ENCODE data around the gene NEK7. TPM values are rescaled to one million over a fixed set of nuclear protein-coding genes. Genes with fewer than 3 reads are reported as not detected.
"Not testable (repeated sequence)": the region's sequence is repeated elsewhere in the genome, so short reads cannot be mapped to it uniquely, and the experiment has no call there.

NEK7 gene
- polyA plus RNA-seq, 3 donors from 2014 or later = 42.7 to 47.4 (median 47.3) TPM

DNA sequence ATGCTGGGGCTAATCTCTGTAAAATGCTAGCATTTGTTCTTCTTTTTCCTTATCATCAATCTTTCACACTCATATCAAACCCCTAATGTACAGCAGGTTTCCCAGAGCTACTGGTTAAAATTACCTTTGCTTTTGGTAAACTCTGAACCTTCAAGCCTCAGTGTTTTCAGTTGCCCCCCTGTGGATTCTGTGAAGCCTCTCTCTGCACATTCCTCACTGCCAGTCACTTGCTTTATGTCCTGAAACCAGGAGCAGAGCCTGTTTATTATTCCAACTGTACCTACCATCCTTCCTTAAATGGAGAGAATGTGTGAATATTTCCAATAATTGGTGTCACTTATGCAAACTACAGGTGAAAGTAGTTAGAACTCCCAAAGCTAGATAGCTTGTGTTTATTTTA, 134.2 kb downstream of the NEK7 start:
- Mint-ChIP-seq H3K27me3 (ENCODE audit: low read depth in 3 of 3) (no peaks in the 10 kb centered on the region), H3K4me3 (no peak overlapping the region), H3K27ac (peak overlapping the region in 2 of 6 donors; percentile 40 to 73), H3K9me3 (no peaks in the 10 kb centered on the region), H3K4me1 (peaks cover 2 to 24% of the 10 kb centered on the region in 2 donors), H3K36me3 (peaks cover 4 to 10% (median 4%) of the 10 kb centered on the region in 3 donors)
- no peak for DNase-seq

DNA sequence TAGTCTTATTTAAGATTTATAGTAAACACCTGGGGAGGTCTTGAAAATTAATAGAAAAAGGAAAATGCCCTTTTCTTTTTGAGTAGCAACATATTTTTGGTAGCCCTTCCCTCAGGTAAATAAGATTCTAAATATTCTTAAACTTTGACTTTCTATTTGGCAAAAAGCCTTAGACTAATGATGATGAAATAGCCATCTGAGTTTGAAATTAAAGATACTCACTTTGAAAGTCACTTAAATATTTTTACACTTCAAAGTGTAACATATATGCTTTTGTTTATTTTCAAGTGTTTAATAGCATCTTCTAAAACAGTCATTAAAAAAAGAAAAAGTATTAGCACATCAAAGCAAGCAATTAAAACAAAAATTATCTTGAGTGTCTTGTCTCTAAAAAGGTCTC, 135.1 kb downstream of the NEK7 start:
- peaks cover 4 to 11% (median 4%) of the 10 kb centered on the region in 3 donors for H3K36me3 Mint-ChIP-seq
- no peak for DNase-seq
- no peaks in the 10 kb centered on the region for H3K27me3 Mint-ChIP-seq (ENCODE audit: low read depth in 3 of 3)
- H3K4me1 Mint-ChIP-seq = peaks cover 2 to 24% of the 10 kb centered on the region in 2 donors
- H3K9me3 Mint-ChIP-seq = no peaks in the 10 kb centered on the region
- no peak overlapping the region for H3K27ac Mint-ChIP-seq
- H3K4me3 Mint-ChIP-seq = no peak overlapping the region

DNA sequence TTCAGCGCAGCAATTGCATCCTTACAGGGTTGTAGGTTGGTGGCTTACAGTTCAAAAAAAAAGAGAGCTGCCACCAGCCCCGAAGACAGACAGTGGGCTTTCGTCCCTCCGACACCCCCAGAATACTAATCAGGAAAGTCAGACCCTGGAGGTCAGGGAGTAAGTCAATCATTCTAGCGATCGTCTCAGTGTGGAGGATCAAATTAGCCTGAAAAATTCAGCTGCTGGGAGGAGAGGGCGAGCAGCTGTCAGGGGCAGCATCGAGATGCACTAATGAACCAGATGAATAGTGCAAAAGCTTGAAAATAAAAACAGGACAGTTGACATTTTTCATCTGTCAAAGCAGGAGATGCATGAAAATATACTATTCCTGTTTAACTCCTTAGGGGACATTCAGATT, 138.4 kb downstream of the NEK7 start:
- no peak for DNase-seq
- H3K4me1 Mint-ChIP-seq = peaks cover 2 to 6% of the 10 kb centered on the region in 2 donors
- H3K36me3 Mint-ChIP-seq = peaks cover 14 to 22% (median 17%) of the 10 kb centered on the region in 3 donors
- no peaks in the 10 kb centered on the region for H3K9me3 Mint-ChIP-seq
- H3K27me3 Mint-ChIP-seq (ENCODE audit: low read depth in 3 of 3) = no peaks in the 10 kb centered on the region
- no peak overlapping the region for H3K27ac Mint-ChIP-seq
- H3K4me3 Mint-ChIP-seq = no peak overlapping the region

DNA sequence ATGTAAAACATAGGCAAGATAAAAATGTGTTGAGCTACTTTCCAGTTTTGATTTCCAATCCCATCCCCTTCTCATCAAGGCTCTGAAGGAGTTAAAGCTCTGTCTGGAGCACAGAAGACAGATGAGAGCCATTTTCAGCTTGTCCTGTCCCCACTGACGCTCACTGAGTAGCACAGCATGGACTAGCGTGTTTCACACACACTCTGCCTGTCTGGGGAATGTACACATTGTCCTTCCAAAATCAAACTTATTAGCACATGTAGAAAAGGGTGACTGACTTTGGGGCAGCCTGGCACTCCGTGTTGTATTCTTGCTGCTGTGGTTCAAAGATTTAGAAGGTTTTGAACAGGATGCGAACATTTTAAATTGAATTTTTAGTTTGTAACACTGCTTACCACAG, 139.2 kb downstream of the NEK7 start:
- H3K4me3 Mint-ChIP-seq = no peak overlapping the region

DNA sequence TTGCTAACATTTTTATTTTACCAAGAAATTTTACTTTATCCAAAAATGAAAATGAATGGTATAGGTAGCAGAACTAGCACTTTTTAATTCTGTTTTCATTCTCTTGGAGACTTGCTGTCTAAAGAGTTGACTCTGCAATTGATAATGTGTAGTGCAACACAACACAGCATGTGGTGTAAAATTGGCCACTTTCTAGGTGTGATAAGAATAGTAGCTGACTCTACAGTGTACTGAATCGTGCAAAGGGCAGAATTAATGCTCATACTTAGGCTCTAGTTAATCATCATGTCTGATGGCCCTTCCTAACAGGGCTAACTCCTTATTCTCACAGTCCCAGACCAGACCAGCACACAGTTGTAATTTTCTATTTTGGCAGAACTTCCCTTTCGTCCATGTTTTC, 140.5 kb downstream of the NEK7 start:
- no peak for DNase-seq
- H3K36me3 Mint-ChIP-seq = peaks cover 21 to 35% (median 22%) of the 10 kb centered on the region in 3 donors
- H3K27ac Mint-ChIP-seq = no peak overlapping the region
- H3K9me3 Mint-ChIP-seq = no peaks in the 10 kb centered on the region
- H3K27me3 Mint-ChIP-seq (ENCODE audit: low read depth in 3 of 3) = peaks cover 0 to 4% (median 0%) of the 10 kb centered on the region in 3 donors
- peaks cover 0 to 2% of the 10 kb centered on the region in 2 donors for H3K4me1 Mint-ChIP-seq
- H3K4me3 Mint-ChIP-seq = no peak overlapping the region

More for the DNA sequence above, 139.2 kb downstream of the NEK7 start:
- H3K27ac Mint-ChIP-seq = no peak overlapping the region
- H3K9me3 Mint-ChIP-seq = no peaks in the 10 kb centered on the region
- peaks cover 0 to 3% (median 0%) of the 10 kb centered on the region in 3 donors for H3K27me3 Mint-ChIP-seq (ENCODE audit: low read depth in 3 of 3)
- peaks cover 18 to 27% (median 19%) of the 10 kb centered on the region in 3 donors for H3K36me3 Mint-ChIP-seq
- DNase-seq = no peak
- peaks cover 2 to 3% of the 10 kb centered on the region in 2 donors for H3K4me1 Mint-ChIP-seq

DNA sequence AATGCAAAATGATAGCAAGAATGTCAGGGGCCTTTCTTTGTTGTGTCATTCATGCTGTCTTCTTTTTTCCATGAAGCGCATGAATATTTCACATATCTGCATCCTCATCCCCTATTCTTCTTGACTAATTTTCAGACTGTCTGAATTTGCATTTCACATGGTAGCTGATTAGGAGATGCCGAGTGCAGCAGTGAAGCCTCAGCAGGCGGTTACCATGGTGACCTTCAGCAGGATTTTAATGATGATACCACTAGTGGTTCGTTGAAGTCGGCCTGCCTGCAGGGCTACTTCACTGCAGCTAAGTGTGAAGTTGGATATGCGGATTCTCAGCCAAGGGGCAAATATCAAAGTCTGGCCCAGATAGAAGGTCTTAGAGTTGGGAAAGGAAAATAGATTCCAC, 141.8 kb downstream of the NEK7 start:
- Mint-ChIP-seq H3K4me3 (no peak overlapping the region), H3K9me3 (no peaks in the 10 kb centered on the region), H3K36me3 (peaks cover 22 to 35% (median 25%) of the 10 kb centered on the region in 3 donors), H3K27me3 (ENCODE audit: low read depth in 3 of 3) (peaks cover 0 to 4% (median 0%) of the 10 kb centered on the region in 3 donors), H3K4me1 (peaks cover 0 to 2% of the 10 kb centered on the region in 2 donors), H3K27ac (no peak overlapping the region)
- DNase-seq = no peak

DNA sequence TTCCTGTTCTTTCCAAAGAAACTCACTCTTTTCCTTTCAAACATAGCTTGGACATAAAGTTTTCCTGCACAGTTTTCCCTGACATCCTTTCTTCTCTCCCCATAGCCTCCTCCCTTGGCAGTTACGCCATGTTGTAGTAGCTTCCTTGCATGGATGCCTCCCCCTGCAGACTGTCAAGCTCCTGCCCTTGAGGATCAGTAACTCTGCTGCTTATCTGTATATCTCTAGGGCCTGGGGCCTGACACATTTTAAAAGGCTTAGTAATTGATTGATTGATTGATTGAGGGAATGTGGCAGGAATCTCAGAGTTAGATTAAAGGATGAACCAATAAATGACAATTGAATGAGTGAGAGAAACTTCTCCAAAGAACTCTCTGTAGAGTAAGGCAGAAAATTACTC, 143.7 kb downstream of the NEK7 start:
- Mint-ChIP-seq H3K4me1 (peaks cover 0 to 2% of the 10 kb centered on the region in 2 donors), H3K27ac (peak overlapping the region in 1 of 6 donors; percentile 3), H3K36me3 (peaks cover 18 to 30% (median 25%) of the 10 kb centered on the region in 3 donors), H3K27me3 (ENCODE audit: low read depth in 3 of 3) (peaks cover 0 to 4% (median 0%) of the 10 kb centered on the region in 3 donors), H3K4me3 (no peak overlapping the region), H3K9me3 (no peaks in the 10 kb centered on the region)
- DNase-seq = no peak

DNA sequence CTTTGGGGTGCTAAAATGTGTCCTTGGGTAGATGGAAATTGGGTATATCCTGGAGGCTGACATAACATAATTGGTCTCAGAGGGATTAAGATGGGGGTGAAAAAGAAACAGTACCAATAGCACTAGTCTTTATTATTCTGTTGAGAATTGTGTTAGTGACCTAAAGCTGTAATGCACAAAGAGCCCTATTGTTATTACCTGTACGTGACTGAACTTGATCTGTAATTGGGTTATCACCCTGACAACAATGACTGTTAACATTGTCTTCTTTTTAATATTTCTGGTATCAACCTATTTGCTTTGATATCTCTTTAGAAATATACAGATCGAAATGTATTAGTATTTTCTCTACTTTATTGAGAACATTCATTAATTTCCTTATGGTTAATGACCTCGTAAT, 147.6 kb downstream of the NEK7 start:
- peaks cover 0 to 4% (median 0%) of the 10 kb centered on the region in 3 donors for H3K27me3 Mint-ChIP-seq (ENCODE audit: low read depth in 3 of 3)

DNA sequence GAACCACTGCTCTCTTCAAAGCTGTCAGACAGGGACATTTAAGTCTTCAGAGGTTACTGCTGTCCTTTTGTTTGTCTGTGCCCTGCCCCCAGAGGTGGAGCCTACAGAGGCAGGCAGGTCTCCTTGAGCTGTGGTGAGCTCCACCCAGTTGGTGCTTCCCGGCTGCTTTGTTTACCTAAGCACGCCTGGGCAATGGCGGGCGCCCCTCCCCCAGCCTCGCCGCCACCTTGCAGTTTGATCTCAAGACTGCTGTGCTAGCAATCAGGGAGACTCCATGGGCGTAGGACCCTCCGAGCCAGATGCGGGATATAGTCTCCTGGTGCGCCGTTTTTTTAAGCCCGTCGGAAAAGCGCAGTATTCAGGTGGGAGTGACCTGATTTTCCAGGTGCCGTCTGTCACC, 158.0 kb downstream of the NEK7 start:
- H3K4me3 Mint-ChIP-seq; H3K27ac Mint-ChIP-seq; H3K9me3 Mint-ChIP-seq; H3K27me3 Mint-ChIP-seq (ENCODE audit: low read depth in 3 of 3); DNase-seq: not testable (repeated sequence)
- peaks cover 12 to 42% of the 10 kb centered on the region in 2 donors for H3K4me1 Mint-ChIP-seq
- peaks cover 11 to 14% (median 12%) of the 10 kb centered on the region in 3 donors for H3K36me3 Mint-ChIP-seq

More for the DNA sequence above, 147.6 kb downstream of the NEK7 start:
- no peak overlapping the region for H3K27ac Mint-ChIP-seq
- peaks cover 13 to 22% (median 19%) of the 10 kb centered on the region in 3 donors for H3K36me3 Mint-ChIP-seq
- no peak for DNase-seq
- peaks cover 3 to 10% of the 10 kb centered on the region in 2 donors for H3K4me1 Mint-ChIP-seq
- H3K9me3 Mint-ChIP-seq = no peaks in the 10 kb centered on the region
- no peak overlapping the region for H3K4me3 Mint-ChIP-seq

DNA sequence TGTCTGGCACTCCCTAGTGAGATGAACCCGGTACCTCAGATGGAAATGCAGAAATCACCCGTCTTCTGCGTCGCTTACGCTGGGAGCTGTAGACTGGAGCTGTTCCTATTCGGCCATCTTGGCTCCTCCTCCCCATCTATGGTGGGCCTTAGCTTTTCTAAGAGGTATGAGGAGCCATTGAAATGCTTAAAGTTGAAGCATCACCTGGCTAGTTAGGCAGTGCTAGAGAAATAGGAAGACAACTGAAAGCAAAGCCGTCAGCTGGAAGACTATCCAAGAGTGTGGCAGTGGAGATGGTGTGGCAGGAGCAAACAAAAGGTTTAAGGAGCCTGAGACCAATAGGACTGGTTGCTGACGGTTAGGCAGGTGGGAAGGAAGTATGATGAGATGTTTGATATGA, 158.5 kb downstream of the NEK7 start:
- not testable (repeated sequence) for H3K27me3 Mint-ChIP-seq (ENCODE audit: low read depth in 3 of 3); H3K4me3 Mint-ChIP-seq; H3K27ac Mint-ChIP-seq; DNase-seq; H3K9me3 Mint-ChIP-seq
- H3K4me1 Mint-ChIP-seq = peaks cover 12 to 46% of the 10 kb centered on the region in 2 donors
- peaks cover 8 to 14% (median 12%) of the 10 kb centered on the region in 3 donors for H3K36me3 Mint-ChIP-seq

DNA sequence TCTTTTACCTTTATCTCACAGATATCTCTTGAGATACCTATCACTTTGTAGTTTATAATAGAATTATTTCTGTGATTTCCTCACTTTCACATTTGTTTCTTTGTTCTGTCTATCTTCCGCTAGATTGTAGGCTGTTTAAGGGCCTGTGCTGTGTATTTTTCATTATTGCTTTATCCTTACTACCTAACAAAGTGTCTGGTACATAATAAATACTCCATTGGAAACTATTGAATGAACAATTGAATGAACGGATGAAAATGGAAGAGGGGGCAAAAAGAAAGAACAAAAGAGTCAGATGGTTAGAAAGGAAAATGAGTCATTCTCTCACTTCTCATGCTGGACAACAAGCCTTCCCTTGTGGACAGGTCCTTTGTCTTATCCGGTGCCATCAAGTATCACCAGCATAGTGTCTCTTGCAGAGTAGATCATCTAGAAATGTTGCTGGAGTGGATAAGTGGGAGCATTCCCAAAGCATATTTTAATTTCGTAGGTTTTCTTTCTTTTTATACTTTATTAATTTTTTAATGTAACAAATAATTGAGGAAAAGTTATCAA, 159.8 kb downstream of the NEK7 start:
- no peak for DNase-seq
- H3K4me3 Mint-ChIP-seq = no peak overlapping the region
- peaks cover 12 to 23% (median 16%) of the 10 kb centered on the region in 3 donors for H3K36me3 Mint-ChIP-seq
- peaks cover 19 to 56% of the 10 kb centered on the region in 2 donors for H3K4me1 Mint-ChIP-seq
- peaks cover 0 to 2% (median 0%) of the 10 kb centered on the region in 3 donors for H3K27me3 Mint-ChIP-seq (ENCODE audit: low read depth in 3 of 3)
- H3K27ac Mint-ChIP-seq = no peak overlapping the region
- H3K9me3 Mint-ChIP-seq = peaks cover 0 to 2% (median 0%) of the 10 kb centered on the region in 6 donors

DNA sequence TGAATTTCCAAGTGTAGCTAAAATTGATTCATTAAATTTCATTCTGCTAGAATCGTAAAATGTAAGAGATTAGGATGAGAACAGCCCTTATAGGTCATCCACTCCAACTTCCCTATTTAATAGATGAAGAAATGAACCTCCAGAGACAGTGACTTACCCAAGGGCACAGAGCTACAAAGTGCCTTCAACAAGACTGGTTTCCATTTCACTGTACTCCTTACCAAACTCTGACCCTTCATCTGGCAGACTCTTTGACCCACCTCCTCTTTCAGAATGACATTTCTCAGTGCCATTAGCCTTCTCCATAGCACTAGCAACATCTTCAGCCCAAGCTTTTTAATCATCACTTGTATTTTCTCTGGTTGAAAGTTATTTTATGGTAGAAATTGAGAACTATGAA, 161.3 kb downstream of the NEK7 start:
- Mint-ChIP-seq H3K4me1 (peaks cover 19 to 56% of the 10 kb centered on the region in 2 donors), H3K27me3 (ENCODE audit: low read depth in 3 of 3) (peaks cover 0 to 2% (median 0%) of the 10 kb centered on the region in 3 donors), H3K27ac (peak overlapping the region in 3 of 6 donors; percentile 53 to 74 (median 55)), H3K36me3 (peaks cover 12 to 17% (median 16%) of the 10 kb centered on the region in 3 donors), H3K4me3 (no peak overlapping the region), H3K9me3 (no peaks in the 10 kb centered on the region)
- DNase-seq = no peak

DNA sequence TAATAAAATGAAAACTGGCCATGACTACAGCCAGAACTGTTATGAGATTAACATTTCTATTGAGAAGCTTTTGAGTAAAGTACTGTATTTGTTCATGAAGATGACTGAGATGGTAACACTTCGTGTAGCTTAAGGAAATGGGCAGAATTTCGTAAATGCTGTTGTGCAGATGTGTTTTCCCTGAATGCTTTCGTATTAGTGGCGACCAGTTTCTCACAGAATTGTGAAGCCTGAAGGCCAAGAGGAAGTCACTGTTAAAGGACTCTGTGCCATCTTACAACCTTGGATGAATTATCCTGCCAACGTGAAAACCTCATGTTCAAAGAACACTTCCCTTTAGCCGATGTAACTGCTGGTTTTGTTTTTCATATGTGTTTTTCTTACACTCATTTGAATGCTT, 164.0 kb downstream of the NEK7 start:
- Mint-ChIP-seq H3K9me3 (no peaks in the 10 kb centered on the region), H3K27me3 (ENCODE audit: low read depth in 3 of 3) (peaks cover 0 to 4% (median 2%) of the 10 kb centered on the region in 3 donors), H3K27ac (peak overlapping the region in 5 of 6 donors; percentile 9 to 72 (median 37)), H3K36me3 (peaks cover 6 to 12% (median 10%) of the 10 kb centered on the region in 3 donors), H3K4me3 (no peak overlapping the region), H3K4me1 (peaks cover 14 to 49% of the 10 kb centered on the region in 2 donors)
- DNase-seq = no peak

DNA sequence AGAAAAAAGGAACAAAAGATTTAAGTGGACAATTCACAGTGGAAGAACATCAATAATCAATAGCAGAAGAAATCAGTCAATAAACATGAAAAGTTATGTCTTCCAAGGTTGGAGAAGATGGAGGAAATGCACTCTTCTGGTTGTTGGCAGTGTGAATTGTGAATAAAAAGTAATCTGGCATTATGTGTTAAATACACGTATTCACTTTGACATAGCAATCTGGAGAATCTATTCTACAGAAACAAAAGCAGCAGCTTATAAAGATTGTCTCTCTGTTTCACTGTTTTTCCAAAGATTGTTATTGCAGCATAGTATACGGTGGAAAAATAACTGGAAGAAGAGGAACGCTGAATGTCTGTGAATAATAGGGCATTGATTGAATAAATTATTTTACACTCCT, 169.4 kb downstream of the NEK7 start:
- no peak overlapping the region for H3K27ac Mint-ChIP-seq
- no peaks in the 10 kb centered on the region for H3K9me3 Mint-ChIP-seq
- peaks cover under 1 to 1% (median under 1%) of the 10 kb centered on the region in 3 donors for H3K36me3 Mint-ChIP-seq
- no peak for DNase-seq
- H3K27me3 Mint-ChIP-seq (ENCODE audit: low read depth in 3 of 3) = peaks cover 4 to 6% (median 4%) of the 10 kb centered on the region in 3 donors
- H3K4me3 Mint-ChIP-seq = no peak overlapping the region
- peaks cover 0 to 2% of the 10 kb centered on the region in 2 donors for H3K4me1 Mint-ChIP-seq
